HuH-7 (cell line): ENCODE data around the gene CYTL1.
"Not testable (repeated sequence)": the region's sequence is repeated elsewhere in the genome, so short reads cannot be mapped to it uniquely, and the experiment has no call there.

Source experiments
- DNase-seq: peaks from one replicate; pipeline ENCODE4 v3.0.0; 2011; ENCODE audit warnings: low spot score

Gene CYTL1, protein sequence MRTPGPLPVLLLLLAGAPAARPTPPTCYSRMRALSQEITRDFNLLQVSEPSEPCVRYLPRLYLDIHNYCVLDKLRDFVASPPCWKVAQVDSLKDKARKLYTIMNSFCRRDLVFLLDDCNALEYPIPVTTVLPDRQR

DNA sequence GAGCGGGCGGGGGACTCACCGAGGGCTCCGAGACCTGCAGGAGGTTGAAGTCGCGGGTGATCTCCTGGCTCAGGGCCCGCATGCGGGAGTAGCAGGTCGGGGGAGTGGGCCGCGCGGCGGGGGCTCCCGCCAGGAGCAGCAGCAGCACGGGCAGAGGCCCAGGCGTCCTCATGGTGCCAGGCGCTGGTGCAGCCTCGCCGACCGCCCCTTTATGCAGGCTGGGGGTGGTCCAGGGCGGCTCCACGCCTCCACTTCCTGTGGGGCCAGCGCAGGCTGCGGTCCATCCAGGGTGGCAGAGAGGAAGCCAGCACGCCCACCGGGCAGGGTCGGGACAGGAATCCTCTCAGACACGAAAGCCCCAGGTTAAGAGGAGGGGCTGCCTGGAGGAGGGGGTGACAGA is at the start of gene CYTL1:
Gene CYTL1 (minus strand): TSS at position 185 of the 400 bp plus-strand sequence. CDS start 13 bp downstream, at position 172.
- DNase-seq: no peak

DNA sequence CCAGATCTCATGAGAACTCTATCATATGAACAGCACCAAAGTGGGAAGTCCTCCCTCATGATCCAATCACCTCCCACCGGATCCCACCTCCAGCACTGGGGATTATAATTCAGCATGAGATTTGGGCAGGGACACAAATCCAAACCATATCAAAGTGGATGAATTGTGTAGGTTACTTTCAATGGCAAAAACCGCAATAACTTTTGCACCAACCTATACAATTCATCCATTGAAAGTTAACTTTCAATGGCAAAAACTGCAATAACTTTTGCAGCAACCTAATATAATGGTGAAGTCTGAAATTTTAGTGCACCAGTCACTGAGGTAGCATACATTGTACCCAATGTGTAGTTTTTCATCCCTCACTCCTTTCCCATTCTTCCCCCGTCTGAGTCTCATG is 48.6 kb upstream of the CYTL1 start:
- DNase-seq: no peak

DNA sequence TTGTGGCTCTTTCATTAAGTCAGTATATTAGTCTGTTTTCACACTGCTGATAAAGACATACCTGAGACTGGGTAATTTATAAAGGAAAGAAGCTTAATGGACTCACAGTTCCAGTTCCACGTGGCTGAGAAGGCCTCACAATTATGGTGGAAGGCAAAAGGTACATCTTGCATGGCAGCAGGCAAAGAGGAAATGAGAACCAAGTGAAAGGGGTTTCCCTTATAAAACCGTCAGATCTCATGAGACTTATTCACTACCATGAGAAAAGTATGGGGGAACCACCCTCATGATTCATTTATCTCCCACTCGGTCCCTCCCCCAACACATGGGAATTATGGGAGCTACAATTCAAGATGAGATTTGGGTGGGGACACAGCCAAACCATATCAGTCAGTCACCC is 47.7 kb upstream of the CYTL1 start:
- not testable (repeated sequence) for DNase-seq

DNA sequence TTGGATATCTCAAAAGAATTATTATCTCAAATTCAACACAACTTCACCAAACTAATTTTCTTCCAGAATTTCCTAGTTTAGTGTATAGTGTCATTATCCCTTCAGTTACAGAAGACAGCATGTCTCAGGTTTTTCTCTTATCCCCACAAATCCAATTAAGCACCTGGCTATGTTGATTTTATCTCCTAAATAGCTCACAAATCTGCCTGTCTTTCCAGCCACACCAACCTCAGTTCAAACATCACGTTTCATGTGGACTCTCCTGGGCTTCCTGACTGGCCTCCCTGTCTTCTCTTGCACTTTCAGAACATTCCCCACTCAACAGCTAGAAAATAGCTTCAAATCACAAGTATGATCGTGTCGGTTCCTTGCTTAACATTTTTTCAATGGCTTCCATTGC is 46.8 kb upstream of the CYTL1 start:
- no peak for DNase-seq

DNA sequence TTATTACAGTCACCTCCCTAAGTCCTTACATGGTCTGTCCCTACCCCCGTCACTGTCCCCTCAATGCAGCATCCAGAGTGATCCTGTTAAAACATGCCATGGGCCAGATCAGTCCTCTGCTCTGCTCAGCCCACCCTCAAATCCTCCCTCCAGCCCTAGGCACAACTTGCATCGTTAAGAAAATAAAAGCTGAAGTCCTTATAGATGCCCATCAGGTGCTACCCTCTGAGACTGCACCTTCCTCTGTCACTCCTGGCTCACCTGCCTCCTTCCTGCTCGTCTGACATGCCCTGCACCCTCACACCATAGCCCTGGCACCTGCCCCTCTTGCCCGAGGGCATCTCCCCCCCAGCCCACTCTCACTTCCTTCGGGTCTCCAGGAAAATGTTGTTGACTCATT is 36.2 kb upstream of the CYTL1 start:
- no peak for DNase-seq

DNA sequence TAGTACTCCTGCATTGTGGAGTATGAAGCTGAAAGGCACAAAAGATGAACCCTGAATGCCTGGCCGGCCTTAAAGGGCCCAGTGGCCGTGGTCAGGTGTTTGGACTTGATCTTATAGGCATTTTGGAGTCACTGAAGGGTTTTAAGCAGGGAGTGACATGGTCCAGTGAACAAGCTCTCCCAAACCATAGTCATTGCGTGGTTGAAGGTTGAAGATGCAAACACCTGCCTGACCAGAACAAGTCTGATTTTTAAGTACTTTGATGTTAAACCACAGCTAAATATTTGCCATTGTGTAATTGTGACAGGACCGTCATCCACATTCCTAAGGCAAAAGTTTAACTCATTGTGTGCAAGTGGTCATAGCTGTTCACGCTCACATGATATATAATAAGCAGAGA is 35.3 kb upstream of the CYTL1 start:
- no peak for DNase-seq

DNA sequence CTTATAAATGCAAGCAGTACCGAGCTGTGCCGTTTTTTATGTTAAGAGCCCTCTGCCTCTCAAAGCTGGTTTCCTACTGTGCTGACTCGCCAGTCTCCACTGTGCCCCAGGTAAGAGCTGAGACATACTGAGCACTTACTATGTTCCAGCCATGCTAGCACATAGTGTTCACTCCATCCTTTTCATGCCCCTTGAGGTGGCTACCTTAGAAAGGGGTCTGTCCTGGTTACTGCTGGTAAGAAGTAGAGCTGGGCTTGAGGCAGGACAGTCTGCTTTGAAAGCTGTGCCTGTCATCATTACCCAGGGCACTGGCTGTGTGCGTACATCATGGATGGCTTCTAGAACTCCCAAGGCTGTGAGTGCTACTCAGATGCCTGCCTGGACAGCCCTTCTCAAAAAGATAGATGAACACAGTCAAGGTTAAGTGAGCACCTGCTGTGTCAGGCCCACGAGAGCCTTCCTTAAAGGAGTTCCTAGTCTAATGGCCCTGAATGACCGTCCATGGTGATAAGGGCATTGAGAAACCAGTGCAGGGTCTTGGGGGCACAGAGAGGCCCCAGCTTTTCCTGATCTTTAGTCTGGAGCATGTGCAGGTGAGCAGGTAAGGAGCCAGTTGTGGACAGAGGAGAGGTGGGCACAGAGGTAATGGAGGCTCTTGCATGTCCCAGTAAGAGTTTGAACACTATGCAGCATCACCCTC is 33.6 kb upstream of the CYTL1 start:
- DNase-seq: no peak

DNA sequence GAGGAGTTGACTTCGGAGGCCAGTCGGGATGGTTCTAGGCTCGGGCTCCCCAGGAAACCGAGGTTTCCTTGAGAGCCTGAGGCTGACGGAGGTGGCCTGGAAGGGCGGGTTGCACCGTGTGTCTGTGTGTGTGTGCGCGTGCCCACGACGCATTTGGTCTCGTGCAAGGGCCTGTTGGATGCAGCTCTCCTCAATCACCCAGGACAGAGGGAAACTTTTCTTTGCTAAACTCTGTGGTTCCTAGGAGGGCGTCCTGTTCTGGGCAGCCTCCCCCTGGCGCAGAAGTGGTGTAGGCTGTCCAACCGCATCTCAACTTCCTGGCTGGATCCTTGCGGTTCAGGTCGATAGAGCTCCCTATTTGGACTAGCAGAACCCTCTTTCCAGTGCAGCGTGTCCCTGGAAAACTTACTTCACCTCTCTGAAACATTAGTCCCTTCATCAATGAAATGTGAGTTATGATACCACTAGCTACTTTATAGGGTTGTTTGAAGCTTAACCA is 33.0 kb upstream of the CYTL1 start:
- no peak for DNase-seq

DNA sequence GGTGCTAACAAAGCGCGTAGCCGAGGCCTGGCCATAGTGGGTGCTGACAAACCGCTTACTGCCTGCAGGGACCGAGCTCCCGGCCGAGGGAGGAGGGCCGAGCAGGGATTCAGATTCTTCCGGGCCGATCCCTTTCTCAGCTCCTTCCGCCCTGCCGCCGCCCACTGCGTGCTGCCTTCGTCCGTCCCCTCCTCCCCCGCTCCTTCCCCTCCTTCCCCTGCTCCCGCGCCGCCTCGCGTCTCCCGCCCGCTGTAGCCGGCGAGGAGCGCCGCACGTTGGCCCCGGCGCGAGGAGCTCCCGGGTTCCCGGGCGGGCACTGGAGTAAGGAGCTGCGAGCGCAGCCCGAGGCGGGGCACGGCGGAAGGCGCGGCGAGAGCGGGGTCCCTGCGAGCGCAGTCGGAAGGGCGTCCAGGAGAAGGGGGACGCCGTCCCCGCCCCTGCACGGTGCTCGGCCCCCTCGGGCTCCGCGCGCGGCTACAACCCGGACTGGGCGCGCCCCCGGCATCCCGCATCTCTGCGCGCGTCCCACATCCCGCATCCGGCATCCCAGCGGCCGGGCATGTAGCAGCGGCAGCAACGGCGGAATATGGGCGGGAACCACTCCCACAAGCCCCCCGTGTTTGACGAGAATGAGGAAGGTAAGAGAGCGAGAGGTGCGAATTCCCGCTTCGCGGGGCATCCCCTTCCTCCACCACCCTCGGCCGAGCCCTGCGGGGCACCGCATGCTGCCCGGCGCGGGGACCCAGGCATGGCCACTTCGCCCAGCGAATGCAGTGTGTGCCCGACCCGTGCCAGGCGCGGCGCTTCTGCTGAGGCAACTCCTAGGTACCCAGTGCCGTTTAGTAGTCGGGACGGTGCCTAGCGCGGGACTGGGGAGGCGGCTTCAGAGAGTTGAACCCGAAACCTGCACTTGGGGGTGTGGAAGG is 32.3 kb upstream of the CYTL1 start, which contains the start of gene STK32B:
Gene STK32B (plus strand): TSS at position 203 of the 926 bp plus-strand sequence.
- DNase-seq: no peak

DNA sequence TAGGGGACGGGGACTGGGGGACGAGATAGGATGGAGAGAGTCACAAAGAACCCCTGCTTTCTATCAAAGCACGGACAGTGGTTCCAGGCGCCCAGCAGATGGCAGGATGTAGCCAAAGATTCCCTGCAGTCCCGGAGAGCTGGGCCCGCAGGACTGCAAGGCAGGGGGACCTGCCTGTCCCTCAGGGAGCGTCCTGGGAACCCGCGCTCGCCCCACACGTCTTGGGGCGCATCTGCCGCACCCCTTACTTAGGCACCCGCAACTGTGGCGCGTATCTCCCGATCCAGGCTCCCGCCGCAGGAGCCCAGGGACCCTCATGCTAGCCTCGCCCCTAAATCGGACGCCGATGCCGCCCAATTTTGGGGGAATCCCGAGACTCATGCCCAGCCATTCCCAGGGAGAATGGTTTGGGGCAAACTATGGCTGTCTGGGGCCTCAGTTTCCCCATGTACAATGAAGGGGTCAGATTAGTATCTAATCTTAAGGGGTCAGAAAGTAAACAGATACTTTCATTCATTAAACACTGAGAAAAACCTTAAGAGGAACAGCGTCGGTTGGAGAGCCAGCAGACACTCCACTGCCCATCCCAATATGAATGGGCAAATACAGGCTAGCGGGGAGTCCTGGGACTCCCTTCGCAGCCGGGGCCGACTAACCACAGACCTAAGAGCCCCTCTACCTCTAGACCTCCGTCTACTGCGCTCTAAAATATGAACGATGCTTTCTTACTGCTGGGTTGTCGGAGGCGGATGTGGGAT is 31.4 kb upstream of the CYTL1 start:
- peak; percentile 61 for DNase-seq

DNA sequence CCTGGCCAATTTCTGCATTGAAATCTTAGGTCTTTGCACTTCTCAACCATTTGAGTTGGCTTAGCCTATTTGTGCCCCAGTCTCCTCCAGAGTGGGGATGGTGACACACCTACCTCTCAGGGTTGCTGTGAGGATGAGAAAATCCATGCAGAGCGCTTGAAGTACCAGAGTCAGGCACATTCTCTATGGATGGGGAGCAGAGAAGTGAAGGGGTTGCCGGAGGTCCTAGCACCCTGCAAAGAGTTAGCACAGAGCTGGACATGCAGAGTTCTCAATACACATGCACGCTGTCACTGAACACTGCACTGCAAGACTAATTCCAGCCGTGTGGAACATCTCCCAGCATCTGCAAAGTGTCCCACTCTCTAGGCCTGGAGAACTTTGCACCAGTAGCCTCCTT is 29.5 kb upstream of the CYTL1 start:
- DNase-seq: no peak

DNA sequence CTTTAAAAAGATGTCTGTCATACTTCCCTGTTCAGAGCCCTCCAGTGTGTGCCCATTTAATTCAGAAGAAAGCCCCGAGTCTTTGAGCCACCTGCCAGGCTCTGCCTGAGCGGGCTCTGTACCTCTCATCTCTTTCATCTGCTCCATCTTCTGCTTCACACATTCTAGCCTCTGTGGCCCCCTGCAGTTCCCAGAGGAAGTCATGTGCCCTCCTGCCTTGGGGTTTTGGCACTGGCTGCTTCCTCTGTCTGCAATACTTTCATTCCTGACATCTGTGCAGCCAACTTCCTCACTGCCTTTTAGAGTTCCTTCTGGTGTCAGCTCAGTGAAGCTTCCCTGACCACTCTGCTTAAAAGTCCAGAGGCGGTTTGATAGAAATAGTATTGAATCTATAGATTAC is 25.8 kb upstream of the CYTL1 start:
- DNase-seq: no peak

DNA sequence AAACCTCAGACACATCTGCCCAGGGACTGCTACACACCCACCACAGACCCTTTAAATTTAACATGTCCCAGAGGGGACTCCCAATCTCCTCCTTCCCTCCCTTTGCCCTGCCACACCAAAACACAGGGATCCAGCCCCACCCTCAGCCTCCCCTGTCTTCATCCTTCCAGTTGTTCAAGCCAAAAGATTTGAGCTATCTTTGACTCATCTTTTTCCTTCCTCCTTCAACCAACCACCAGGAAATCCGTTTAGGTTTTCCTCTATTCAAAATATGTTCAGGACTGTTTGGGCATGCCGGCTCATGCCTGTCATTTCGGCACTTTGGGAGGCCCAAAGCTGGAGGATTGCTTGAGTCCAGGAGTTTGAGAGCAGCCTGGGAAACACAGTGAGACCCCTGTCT is 25.1 kb upstream of the CYTL1 start:
- no peak for DNase-seq

DNA sequence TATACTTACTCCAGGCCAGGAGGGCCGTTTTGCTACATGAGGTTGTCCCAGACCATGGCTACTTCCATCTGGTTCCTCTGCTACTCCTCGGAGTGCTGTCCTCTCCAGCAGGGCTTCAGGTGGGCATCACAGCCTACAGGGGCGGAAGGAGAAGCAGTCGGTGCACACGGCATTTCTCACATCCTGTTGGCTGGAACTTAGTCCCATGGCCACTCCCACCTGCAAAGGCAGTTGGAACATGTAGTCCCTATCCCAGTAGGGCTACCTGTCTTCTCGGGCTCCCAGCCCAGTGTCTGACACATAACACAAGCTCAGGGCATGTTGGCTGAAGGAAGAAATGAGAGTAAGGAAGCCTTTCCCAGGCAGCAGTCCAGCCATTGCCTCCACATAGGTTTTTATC is 24.3 kb upstream of the CYTL1 start:
- no peak for DNase-seq

DNA sequence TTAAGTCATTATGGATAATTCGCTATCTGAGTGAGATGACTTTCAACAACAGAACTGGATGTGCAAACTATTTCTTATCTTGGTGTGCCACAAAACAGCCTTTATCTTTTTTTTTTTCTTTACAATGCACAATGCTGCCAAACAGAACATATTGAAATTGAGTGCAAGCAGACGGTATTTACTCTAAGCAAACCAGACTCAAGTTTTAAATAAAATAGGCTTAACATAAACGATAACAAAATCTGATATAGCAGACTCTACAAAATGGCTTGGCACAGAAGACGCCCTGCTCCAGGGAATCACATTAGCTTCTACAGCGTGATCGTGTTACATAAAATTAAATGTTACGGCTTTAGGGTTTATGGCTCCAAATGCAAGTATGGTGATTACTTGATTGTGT is 22.4 kb upstream of the CYTL1 start:
- DNase-seq: no peak

DNA sequence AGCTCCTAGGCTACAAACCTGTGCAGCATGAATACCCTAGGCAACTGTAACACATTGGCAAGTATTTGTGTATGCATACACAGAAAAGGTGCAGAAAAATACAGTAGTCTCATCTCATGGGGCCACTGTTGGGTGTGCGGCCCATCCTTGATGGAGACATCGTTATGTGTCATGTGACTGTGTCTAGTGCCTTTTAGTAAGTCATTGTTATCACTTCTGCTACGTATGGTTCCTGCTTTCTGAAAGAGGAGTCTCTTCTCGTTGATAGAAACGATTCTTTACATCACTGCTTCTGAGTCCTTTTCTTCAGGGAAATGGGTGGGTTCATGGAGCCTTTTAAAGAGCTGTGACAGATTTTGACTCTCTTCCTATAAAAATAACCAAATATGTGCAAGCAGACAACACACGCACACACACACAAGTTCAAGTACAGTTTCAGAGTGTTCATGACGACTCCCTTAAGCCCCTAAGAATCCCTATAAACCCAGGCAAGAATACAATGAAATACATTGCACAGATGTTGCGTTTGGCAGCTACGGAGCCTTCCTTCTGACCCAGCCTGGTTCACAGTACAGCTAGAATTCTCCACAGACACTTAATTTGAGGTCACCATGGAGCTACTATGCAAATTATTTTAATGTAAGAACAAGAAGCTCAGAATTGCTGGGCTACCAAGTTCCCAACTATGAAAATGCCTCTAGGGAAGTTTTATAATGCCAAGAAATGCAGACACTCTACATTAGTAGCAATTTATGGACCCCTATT is 21.8 kb upstream of the CYTL1 start:
- no peak for DNase-seq

DNA sequence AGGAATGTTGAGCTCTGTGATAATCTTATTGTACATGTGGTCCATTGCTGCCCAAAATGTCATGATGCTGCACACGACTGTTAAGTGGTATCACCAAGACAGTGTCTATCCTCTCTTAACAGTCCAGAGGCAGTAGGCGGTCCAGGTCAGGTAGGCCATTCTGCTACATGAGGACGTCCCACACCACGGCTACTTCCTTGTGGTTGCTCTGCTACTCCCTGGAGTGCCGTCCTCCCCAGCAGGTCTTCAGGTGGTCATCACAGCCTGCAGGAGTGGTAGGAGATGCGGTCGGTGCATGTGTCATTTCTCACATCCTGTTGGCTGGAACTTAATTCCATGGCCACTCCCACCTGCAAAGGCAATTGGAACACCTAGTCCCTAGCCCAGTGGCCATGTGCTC is 20.5 kb upstream of the CYTL1 start:
- no peak for DNase-seq

DNA sequence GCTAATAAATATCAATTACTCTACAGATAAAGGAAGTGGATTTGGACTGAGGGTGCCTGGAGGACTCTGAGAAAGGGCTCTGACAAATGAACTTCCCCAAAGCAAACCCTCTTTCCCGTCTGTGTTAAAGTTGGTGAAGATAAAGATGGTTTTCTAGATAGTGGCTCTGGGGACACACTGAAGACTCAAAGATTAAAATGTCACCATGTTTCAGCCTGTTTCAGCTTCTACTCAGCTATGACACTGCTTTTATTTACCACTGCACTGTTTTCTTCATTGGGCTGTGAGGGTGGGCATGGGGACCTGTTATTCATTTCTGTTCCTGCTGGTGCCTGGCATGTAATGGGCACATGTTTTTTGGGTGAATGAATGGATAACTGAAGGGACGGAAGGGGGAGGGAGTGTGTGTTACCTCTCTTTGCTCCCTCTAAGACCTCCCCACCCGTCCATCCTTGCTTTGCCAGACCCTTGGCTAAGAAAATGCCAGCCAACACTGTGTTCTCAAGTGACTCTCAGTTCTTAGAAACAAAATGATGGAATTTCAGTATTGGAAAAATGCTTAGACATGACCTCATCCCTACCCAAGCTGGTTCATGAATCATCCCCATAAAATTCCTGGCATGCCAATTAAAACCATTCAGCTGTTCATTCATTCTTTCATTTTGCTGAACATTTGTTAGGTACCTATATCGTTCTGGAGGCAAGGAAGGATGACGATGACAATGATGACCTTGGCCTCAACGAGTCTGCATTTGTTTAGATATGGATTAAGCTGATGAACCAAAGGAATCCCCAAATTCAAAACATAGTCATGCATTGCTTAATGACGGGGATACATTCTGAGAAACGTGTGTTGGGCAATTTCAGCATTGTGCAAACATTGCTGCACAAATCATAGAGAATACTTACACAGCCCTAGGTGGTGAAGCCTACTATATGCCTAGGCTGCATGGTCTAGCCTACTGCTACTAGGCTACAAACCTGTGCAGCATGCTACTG is 18.6 kb upstream of the CYTL1 start:
- DNase-seq: no peak

DNA sequence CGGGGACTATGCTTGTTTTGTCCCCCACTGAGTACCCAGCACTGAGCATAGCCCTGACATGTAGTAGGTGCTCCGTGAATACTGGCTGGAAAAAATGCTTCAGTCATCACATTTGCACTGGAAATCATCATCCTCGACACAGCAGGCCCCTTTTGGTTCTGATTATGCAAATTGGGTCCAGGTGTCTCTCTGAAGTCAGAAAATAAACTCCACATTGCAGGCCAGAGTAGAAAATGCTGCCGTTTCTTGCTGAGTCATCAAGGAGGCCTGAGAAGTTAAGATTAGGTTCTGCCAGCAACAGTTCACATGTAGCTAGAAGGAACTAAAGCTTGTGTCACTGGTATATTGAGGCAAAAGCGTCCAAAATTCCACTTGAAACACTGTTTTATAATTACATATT is 17.0 kb upstream of the CYTL1 start:
- DNase-seq: no peak

DNA sequence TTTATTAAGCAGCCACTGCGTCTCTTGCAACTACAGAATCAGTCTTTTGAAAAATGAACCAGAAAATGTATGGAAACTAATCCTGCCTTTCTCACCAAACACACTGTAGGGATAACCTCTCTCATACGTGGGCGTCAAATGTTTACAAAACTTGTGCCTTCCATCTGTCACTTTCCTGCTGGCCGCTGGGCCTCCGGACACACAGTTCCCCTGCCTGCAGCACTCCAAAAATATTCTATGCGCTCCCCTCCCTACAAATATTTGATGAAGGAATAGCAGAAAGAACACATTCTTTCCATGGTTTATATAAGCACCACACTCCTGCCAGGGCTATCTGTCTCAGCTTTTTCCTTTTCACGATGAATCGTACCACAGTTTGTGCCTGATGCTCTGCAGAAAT is 14.9 kb upstream of the CYTL1 start:
- DNase-seq: no peak
